ENCODE data around the gene GPR26. TPM values are rescaled to one million over a fixed set of nuclear protein-coding genes. Genes with fewer than 3 reads are reported as not detected.

The GPR26 gene
- polyA plus RNA-seq, 1 of the 3 experiments (the other 2 are of a cell fraction): not detected

- Histone ChIP-seq H3K9me2 (no peaks in the 10 kb centered on the region), H2AFZ (ENCODE audit: low read depth) (no peak overlapping the region), H3K27ac (ENCODE audit: low read depth in 2 of 2, low read length in 1 of 2) (no peak overlapping the region; a peak in 2 of 4 replicates), H3K4me3 (ENCODE audit: low read depth in 2 of 2, low read length in 1 of 2) (no peak overlapping the region), H3K9ac (no peak overlapping the region), H3K4me1 (ENCODE audit: control insufficient read depth in 1 of 2, insufficient read depth in 2 of 2, low read depth in 1 of 2, low read length in 1 of 2) (peaks cover 0 to 24% of the 10 kb centered on the region in 2 experiments; a peak in 2 of 4 replicates), H3K27me3 (ENCODE audit: insufficient read depth) (no peaks in the 10 kb centered on the region), H3K79me2 (ENCODE audit: insufficient read depth) (no peaks in the 10 kb centered on the region), H3F3A (replicated peaks; ENCODE audit: insufficient read depth) (no peaks in the 10 kb centered on the region), H4K20me1 (ENCODE audit: insufficient read depth) (no peaks in the 10 kb centered on the region), H3K9me3 (no peaks in the 10 kb centered on the region), H3K4me2 (no peak overlapping the region), H3K36me3 (replicated peaks in 1 of 2; ENCODE audit: control insufficient read depth in 1 of 2, insufficient read depth in 2 of 2, low read length in 1 of 2) (no peaks in the 10 kb centered on the region)
- ChIA-PET CTCF (no interaction called here), POLR2A (no interaction called here)
- peak; percentile 72 for DNase-seq
- 16% methylated on average over 10 of the region's 13 CpGs for WGBS (ENCODE audit: low lambda C conversion rate)
- TF ChIP-seq MAX (IDR thresholded peaks at IDR 0.05; ENCODE audit: low read depth) (no peak), ZBTB33 (IDR thresholded peaks at IDR 0.05; ENCODE audit: borderline replicate concordance, low read depth) (no peak), MEF2A (IDR thresholded peaks at IDR 0.05; ENCODE audit: borderline replicate concordance, low read depth) (no peak), SMC3 (IDR thresholded peaks at IDR 0.05; ENCODE audit: low read depth, low read length) (no peak), TAF1 (IDR thresholded peaks at IDR 0.05; ENCODE audit: borderline replicate concordance, low read depth, low read length) (no peak), NFIC (IDR thresholded peaks at IDR 0.05; ENCODE audit: borderline replicate concordance) (no peak), FOXJ3 (CRISPR knock-in tag; IDR thresholded peaks at IDR 0.05) (peak; percentile 88), SIN3A (IDR thresholded peaks at IDR 0.05; ENCODE audit: borderline replicate concordance, low read depth, low read length) (no peak), USF1 (IDR thresholded peaks at IDR 0.05; ENCODE audit: borderline replicate concordance, low read depth) (no peak), PBX3 (IDR thresholded peaks at IDR 0.05) (no peak), RAD21 (IDR thresholded peaks at IDR 0.05; ENCODE audit: low read length) (0 out of 2 replicates have a peak, but pooled peaks have one; percentile 12), CHD2 (IDR thresholded peaks at IDR 0.05; ENCODE audit: low read length, partially characterized antibody) (no peak), TEAD4 (IDR thresholded peaks at IDR 0.05; ENCODE audit: borderline replicate concordance, insufficient read depth) (no peak), USF2 (IDR thresholded peaks at IDR 0.05; ENCODE audit: borderline replicate concordance, low read depth, low read length) (no peak), CTCF (IDR thresholded peaks at IDR 0.05) (no peak), MXI1 (IDR thresholded peaks at IDR 0.05; ENCODE audit: low read depth, low read length) (no peak), FOXM1 (IDR thresholded peaks at IDR 0.05; ENCODE audit: low read depth) (no peak), RFX5 (IDR thresholded peaks at IDR 0.05; ENCODE audit: low read length) (no peak), JUND (IDR thresholded peaks at IDR 0.05) (no peak), GATA2 (CRISPR knock-in tag; IDR thresholded peaks at IDR 0.05) (peak; percentile 92), IRF3 (IDR thresholded peaks at IDR 0.05; ENCODE audit: low read depth, low read length) (no peak), NRF1 (IDR thresholded peaks at IDR 0.05; ENCODE audit: low read depth, low read length) (no peak), RCOR1 (IDR thresholded peaks at IDR 0.05; ENCODE audit: low read length) (peak; percentile 84), RXRA (IDR thresholded peaks at IDR 0.05; ENCODE audit: borderline replicate concordance, low read depth) (no peak), EP300 (IDR thresholded peaks at IDR 0.05; ENCODE audit: borderline replicate concordance in 1 of 2, low read depth in 1 of 2, low read length in 1 of 2) (peak in 1 of 2 experiments; percentile 75; a peak in 2 of 4 replicates), TCF12 (IDR thresholded peaks at IDR 0.05) (no peak)
Measured at GRCh38 chr10:123743441-123744223, 77.5 kb downstream of the GPR26 start.
